ENCODE data around the gene FAM3A. TPM values are rescaled to one million over a fixed set of nuclear protein-coding genes. Genes with fewer than 3 reads are reported as not detected.

Gene FAM3A
- total and polyA plus RNA-seq, 3 experiments from 2014 or later: 28.4 to 29.6 (median 29.4) TPM

- ChIA-PET POLR2A (interaction anchor here (0.6 to 2.2 kb wide), 5 partner anchors 28 to 493 kb away, joined by 3 to 15 read pairs (median 3); partner anchors contain the start of gene RPL10), CTCF (no interaction called here)
- Histone ChIP-seq H3K4me3 (ENCODE audit: low read length) (peak within 1 kb of the TSS; percentile 34), H3K27ac (ENCODE audit: low read depth, low read length) (peak within 1 kb of the TSS; percentile 70), H3K27me3 (ENCODE audit: insufficient read depth, low read length, poor library complexity, severe bottlenecking) (no peaks in the 10 kb centered on the region), H3K36me3 (ENCODE audit: insufficient read depth, low read length) (no peaks in the 10 kb centered on the region), H3K9me3 (ENCODE audit: low read length) (no peaks in the 10 kb centered on the region), H3K4me1 (ENCODE audit: insufficient read depth, low read length) (peaks cover 19% of the 10 kb centered on the region)
- H3K9me3 Mint-ChIP-seq: no peaks in the 10 kb centered on the region
- peaks cover 0 to 11% of the 10 kb centered on the region in 2 donors for H3K27me3 Mint-ChIP-seq
- peaks cover 0 to 29% (median 4%) of the 10 kb centered on the region in 3 donors for H3K36me3 Mint-ChIP-seq
- DNase-seq: peak; percentile 48 to 68 (median 56)
- peak within 1 kb of the TSS; percentile 67 to 96 (median 89) for H3K27ac Mint-ChIP-seq
- peak within 1 kb of the TSS; percentile 66 to 89 (median 80) for H3K4me3 Mint-ChIP-seq
- H3K4me1 Mint-ChIP-seq: peaks cover 12 to 46% (median 24%) of the 10 kb centered on the region in 3 donors
These were observed 29.4 kb downstream of the FAM3A start, which contains the start of gene UBL4A for GRCh38 chrX:154486396-154487207. Gene UBL4A, minus strand, starts transcription at chrX:154486615. Its CDS starts 31 bp downstream, at chrX:154486584.

DNA sequence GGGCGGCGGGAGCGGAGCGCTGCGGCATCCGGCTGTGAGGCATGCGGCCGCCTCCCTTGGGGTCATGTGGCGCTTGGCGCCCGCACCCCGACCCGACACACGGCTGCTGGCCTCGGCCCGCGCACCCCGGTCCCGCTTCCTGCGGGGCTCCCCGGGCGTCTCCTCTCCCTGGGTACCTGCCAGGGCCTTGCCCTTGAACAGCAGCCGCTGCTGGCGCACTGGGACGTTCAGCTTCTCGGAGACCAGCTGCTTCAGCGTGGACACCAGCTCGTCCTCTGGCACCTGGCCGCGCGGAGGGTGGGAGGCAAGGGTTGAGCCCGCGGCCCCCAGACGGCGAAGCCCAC is 30.0 kb downstream of the FAM3A start:
- ChIA-PET POLR2A (interaction anchor here (0.6 to 2.2 kb wide), 4 partner anchors 11 to 492 kb away, joined by 3 to 15 read pairs (median 6); partner anchors contain the start of gene RPL10), CTCF (interaction anchor here (0.8 kb wide), 1 partner anchor 49 kb away, joined by 3 read pairs; no protein-coding TSS in a partner anchor)
- Histone ChIP-seq H3K27me3 (ENCODE audit: insufficient read depth, low read length, poor library complexity, severe bottlenecking) (no peaks in the 10 kb centered on the region), H3K36me3 (ENCODE audit: insufficient read depth, low read length) (no peaks in the 10 kb centered on the region), H3K4me1 (ENCODE audit: insufficient read depth, low read length) (peaks cover 19% of the 10 kb centered on the region), H3K27ac (ENCODE audit: low read depth, low read length) (peak overlapping the region; percentile 70), H3K4me3 (ENCODE audit: low read length) (peak overlapping the region; percentile 34), H3K9me3 (ENCODE audit: low read length) (no peaks in the 10 kb centered on the region)
- peaks cover 0 to 29% (median 4%) of the 10 kb centered on the region in 3 donors for H3K36me3 Mint-ChIP-seq
- no peaks in the 10 kb centered on the region for H3K9me3 Mint-ChIP-seq
- peak overlapping the region in 3 of 7 donors; percentile 18 to 26 (median 23) for H3K4me3 Mint-ChIP-seq
- H3K27ac Mint-ChIP-seq: peak overlapping the region in 1 of 8 donors; percentile 23
- DNase-seq: peak; percentile 22 to 61 (median 36)
- H3K4me1 Mint-ChIP-seq: peaks cover 12 to 45% (median 26%) of the 10 kb centered on the region in 3 donors
- peaks cover 0 to 12% of the 10 kb centered on the region in 2 donors for H3K27me3 Mint-ChIP-seq

GRCh38 chrX:154485150-154486051 is 30.6 kb downstream of the FAM3A start:
- H3K4me3 Mint-ChIP-seq: peak overlapping the region; percentile 13 to 89 (median 66)
- H3K4me1 Mint-ChIP-seq: peaks cover 12 to 43% (median 26%) of the 10 kb centered on the region in 3 donors
- H3K27me3 Mint-ChIP-seq: peaks cover 0 to 12% of the 10 kb centered on the region in 2 donors
- H3K36me3 Mint-ChIP-seq: peaks cover 0 to 26% (median 4%) of the 10 kb centered on the region in 3 donors
- no peaks in the 10 kb centered on the region for H3K9me3 Mint-ChIP-seq
- peak overlapping the region in 7 of 8 donors; percentile 23 to 89 (median 68) for H3K27ac Mint-ChIP-seq
- peak overlapping the region; percentile 70 for H3K27ac ChIP-seq (ENCODE audit: low read depth, low read length)
- no peak for DNase-seq
- H3K27me3 ChIP-seq (ENCODE audit: insufficient read depth, low read length, poor library complexity, severe bottlenecking): no peaks in the 10 kb centered on the region
- H3K4me3 ChIP-seq (ENCODE audit: low read length): peak overlapping the region; percentile 34
- POLR2A ChIA-PET: interaction anchor here (0.6 to 2.2 kb wide), 3 partner anchors 12 to 87 kb away, joined by 3 to 15 read pairs (median 3); partner anchors contain the start of gene RPL10
- CTCF ChIA-PET: interaction anchor here (0.8 to 1.3 kb wide), 2 partner anchors 28 to 49 kb away, joined by 3 read pairs; partner anchors contain the start of gene PLXNA3
- peaks cover 19% of the 10 kb centered on the region for H3K4me1 ChIP-seq (ENCODE audit: insufficient read depth, low read length)
- H3K36me3 ChIP-seq (ENCODE audit: insufficient read depth, low read length): no peaks in the 10 kb centered on the region
- no peaks in the 10 kb centered on the region for H3K9me3 ChIP-seq (ENCODE audit: low read length)

GRCh38 chrX:154484255-154485149 is 31.5 kb downstream of the FAM3A start:
- peak overlapping the region; percentile 70 for H3K27ac ChIP-seq (ENCODE audit: low read depth, low read length)
- ChIA-PET CTCF (interaction anchor here (0.8 to 1.3 kb wide), 2 partner anchors 27 to 111 kb away, joined by 3 read pairs; partner anchors contain the start of gene PLXNA3), POLR2A (no interaction called here)
- Mint-ChIP-seq H3K27me3 (peaks cover 0 to 12% of the 10 kb centered on the region in 2 donors), H3K27ac (peak overlapping the region in 3 of 8 donors; percentile 2 to 50 (median 23)), H3K4me3 (peak overlapping the region in 3 of 7 donors; percentile 51 to 89 (median 59)), H3K36me3 (peaks cover 0 to 24% (median 4%) of the 10 kb centered on the region in 3 donors), H3K4me1 (peaks cover 9 to 41% (median 23%) of the 10 kb centered on the region in 3 donors), H3K9me3 (no peaks in the 10 kb centered on the region)
- no peaks in the 10 kb centered on the region for H3K36me3 ChIP-seq (ENCODE audit: insufficient read depth, low read length)
- H3K27me3 ChIP-seq (ENCODE audit: insufficient read depth, low read length, poor library complexity, severe bottlenecking): no peaks in the 10 kb centered on the region
- H3K9me3 ChIP-seq (ENCODE audit: low read length): no peaks in the 10 kb centered on the region
- peaks cover 17% of the 10 kb centered on the region for H3K4me1 ChIP-seq (ENCODE audit: insufficient read depth, low read length)
- no peak for DNase-seq
- no peak overlapping the region for H3K4me3 ChIP-seq (ENCODE audit: low read length)

DNA sequence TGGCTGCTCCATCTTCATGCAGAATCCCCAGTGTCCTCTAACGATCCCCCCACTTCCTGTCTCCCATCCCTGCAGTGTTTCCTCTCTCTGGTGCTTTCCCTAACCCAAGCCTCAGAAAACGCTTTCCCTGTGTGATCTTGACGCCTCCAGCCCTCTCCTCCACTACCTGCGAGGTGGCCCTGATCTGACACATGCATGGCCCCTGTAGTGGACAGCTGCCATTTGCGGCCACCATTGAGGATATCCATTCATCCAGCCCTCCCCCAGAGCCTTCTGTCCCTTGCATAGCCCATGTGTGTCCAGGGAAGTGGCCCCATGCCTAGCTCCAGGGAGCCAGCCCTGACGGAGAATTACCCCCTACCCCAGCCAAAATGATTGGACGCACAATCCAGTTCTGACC is 32.7 kb downstream of the FAM3A start:
- Histone ChIP-seq H3K4me3 (ENCODE audit: low read length) (no peak overlapping the region), H3K27ac (ENCODE audit: low read depth, low read length) (no peak overlapping the region), H3K9me3 (ENCODE audit: low read length) (no peaks in the 10 kb centered on the region), H3K4me1 (ENCODE audit: insufficient read depth, low read length) (peaks cover 11% of the 10 kb centered on the region), H3K27me3 (ENCODE audit: insufficient read depth, low read length, poor library complexity, severe bottlenecking) (no peaks in the 10 kb centered on the region), H3K36me3 (ENCODE audit: insufficient read depth, low read length) (no peaks in the 10 kb centered on the region)
- Mint-ChIP-seq H3K4me3 (no peak overlapping the region), H3K27me3 (peaks cover 0 to 13% of the 10 kb centered on the region in 2 donors), H3K27ac (peak overlapping the region in 2 of 8 donors; percentile 41 to 48), H3K36me3 (peaks cover 0 to 20% (median 4%) of the 10 kb centered on the region in 3 donors), H3K4me1 (peaks cover 6 to 35% (median 23%) of the 10 kb centered on the region in 3 donors), H3K9me3 (no peaks in the 10 kb centered on the region)
- no peak for DNase-seq
- POLR2A ChIA-PET: no interaction called here
- CTCF ChIA-PET: interaction anchor here (0.8 kb wide), 1 partner anchor 110 kb away, joined by 3 read pairs; no protein-coding TSS in a partner anchor

DNA sequence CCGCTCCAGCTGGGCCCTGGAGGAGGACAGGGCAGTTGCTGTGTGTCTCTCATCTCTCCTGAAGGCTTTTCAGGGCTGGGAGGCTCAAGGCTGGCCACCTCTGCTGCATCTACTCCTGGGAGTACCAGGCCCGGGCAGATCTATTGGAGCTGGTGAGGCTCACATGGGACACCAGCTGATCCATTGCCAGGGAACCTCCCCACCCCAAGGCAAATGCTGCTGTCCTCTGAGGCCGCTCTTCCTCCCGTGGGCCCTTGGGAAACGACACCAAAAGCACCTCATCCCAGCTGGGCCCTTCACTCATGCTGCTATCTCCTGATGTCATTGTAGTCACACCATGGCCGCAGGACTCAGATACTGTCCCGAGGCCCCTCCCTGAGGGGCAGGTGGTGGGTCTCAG is 33.2 kb downstream of the FAM3A start:
- Mint-ChIP-seq H3K36me3 (peaks cover 0 to 15% (median under 1%) of the 10 kb centered on the region in 3 donors), H3K4me1 (peaks cover 6 to 32% (median 23%) of the 10 kb centered on the region in 3 donors), H3K27me3 (peaks cover 0 to 14% of the 10 kb centered on the region in 2 donors), H3K4me3 (no peak overlapping the region), H3K9me3 (no peaks in the 10 kb centered on the region), H3K27ac (peak overlapping the region in 2 of 8 donors; percentile 48 to 54)
- H3K4me3 ChIP-seq (ENCODE audit: low read length): no peak overlapping the region
- H3K27ac ChIP-seq (ENCODE audit: low read depth, low read length): no peak overlapping the region
- CTCF ChIA-PET: interaction anchor here (0.7 kb wide), 1 partner anchor 51 kb away, joined by 3 read pairs; no protein-coding TSS in a partner anchor
- no peaks in the 10 kb centered on the region for H3K27me3 ChIP-seq (ENCODE audit: insufficient read depth, low read length, poor library complexity, severe bottlenecking)
- DNase-seq: no peak
- POLR2A ChIA-PET: no interaction called here
- H3K9me3 ChIP-seq (ENCODE audit: low read length): no peaks in the 10 kb centered on the region
- H3K4me1 ChIP-seq (ENCODE audit: insufficient read depth, low read length): peaks cover 16% of the 10 kb centered on the region
- no peaks in the 10 kb centered on the region for H3K36me3 ChIP-seq (ENCODE audit: insufficient read depth, low read length)

Measured in CD8-positive, alpha-beta memory T cell (primary cell).